ENCODE data around the gene PTPRS.

PTPRS gene

DNA sequence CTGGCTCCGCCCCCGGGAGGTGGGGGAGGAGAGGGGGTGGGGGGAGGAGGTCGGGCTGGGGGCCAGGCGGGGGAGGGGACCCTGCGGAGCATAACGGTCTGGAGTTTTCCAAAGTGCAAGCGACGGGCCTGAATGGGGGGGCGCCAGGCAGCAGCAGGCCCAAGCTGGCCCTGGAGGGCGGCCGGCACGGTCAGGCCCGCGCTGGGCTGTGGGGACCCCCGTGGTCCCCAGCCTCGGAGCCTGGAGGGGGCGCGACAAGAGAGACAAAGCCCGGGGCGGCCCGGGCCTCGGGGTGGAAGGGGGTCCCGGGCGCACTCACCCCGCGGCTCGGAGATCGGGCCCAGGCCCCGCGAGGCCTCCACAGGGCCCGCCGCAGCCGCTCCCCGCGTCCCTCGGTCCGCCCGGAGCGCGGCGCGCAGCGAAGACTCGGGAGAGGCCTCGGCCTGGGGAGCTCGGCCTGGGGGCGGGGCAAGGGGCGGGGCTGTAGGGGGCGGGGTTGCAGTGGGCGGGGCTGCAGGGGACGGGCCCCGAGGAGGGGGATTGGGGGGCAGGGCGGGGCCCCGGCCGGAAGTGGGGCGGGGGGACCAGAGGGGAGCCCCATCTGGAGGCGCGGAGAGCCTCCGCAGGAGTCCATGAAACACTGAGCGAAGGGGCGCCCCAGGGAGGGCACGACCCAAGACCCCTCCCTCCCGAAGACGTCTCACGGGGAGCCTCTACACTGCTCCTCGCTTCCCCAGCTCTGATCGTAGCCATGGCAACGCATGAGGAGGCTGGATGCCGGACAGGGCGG is 47.6 kb downstream of the PTPRS start:
- H3K4me3 ChIP-seq (ENCODE audit: low read length in 2 of 2) = peak overlapping the region; percentile 77 to 89
- peak overlapping the region; percentile 83 for H3K9ac ChIP-seq (ENCODE audit: low read depth, low read length, poor library complexity)
- WGBS, 2 donors (ENCODE audit: extremely low coverage in 2 of 2, insufficient read length in 2 of 2, insufficient replicate concordance in 1 of 2) = no CpG with 5 or more reads among the region's 70 CpGs
- peak overlapping the region; percentile 43 for H2AK5ac ChIP-seq (ENCODE audit: low read depth, low read length)
- H3K27me3 ChIP-seq (ENCODE audit: control insufficient read depth in 3 of 3, insufficient read depth in 3 of 3, low read depth in 1 of 3, low read length in 3 of 3) = no peaks in the 10 kb centered on the region
- peak overlapping the region; percentile 95 for H3K4me2 ChIP-seq (ENCODE audit: insufficient read depth, low read length, poor library complexity, severe bottlenecking)
- H3K36me3 ChIP-seq (replicated peaks in 1 of 2; ENCODE audit: control insufficient read depth in 2 of 2, insufficient read depth in 2 of 2, low read length in 2 of 2) = peaks cover 7 to 18% of the 10 kb centered on the region in 2 donors
- H3K18ac ChIP-seq (ENCODE audit: low read length) = peak overlapping the region; percentile 98
- H3K79me1 ChIP-seq (ENCODE audit: low read depth, low read length) = peaks cover 56% of the 10 kb centered on the region
- H3K14ac ChIP-seq (ENCODE audit: low read length) = peak overlapping the region; percentile 76
- H4K91ac ChIP-seq (ENCODE audit: low read depth, low read length, poor library complexity) = no peak overlapping the region
- H2BK120ac ChIP-seq (ENCODE audit: low read depth, low read length) = no peak overlapping the region
- H2AFZ ChIP-seq (ENCODE audit: low read length) = peak overlapping the region; percentile 84
- peak overlapping the region; percentile 79 for H2BK15ac ChIP-seq (ENCODE audit: low read length)
- peak overlapping the region; percentile 34 for H3K23ac ChIP-seq (ENCODE audit: low read depth, low read length, poor library complexity)
- H2BK12ac ChIP-seq (ENCODE audit: low read length) = no peak overlapping the region
- H3K27ac ChIP-seq (replicated peaks; ENCODE audit: low read length) = peak overlapping the region; percentile 92
- H3K4me1 ChIP-seq (ENCODE audit: control insufficient read depth in 2 of 2, insufficient read depth in 1 of 2, low read depth in 1 of 2, low read length in 2 of 2) = peaks cover 23 to 38% of the 10 kb centered on the region in 2 donors
- peak overlapping the region; percentile 93 for H2BK5ac ChIP-seq (ENCODE audit: low read length)
- H3K4ac ChIP-seq (ENCODE audit: low read length) = no peak overlapping the region
- peak; percentile 80 for DNase-seq (ENCODE audit: low spot score)
- H3K9me3 ChIP-seq (replicated peaks in 1 of 2; ENCODE audit: control insufficient read depth in 2 of 2, insufficient read depth in 1 of 2, low read depth in 1 of 2, low read length in 2 of 2) = no peaks in the 10 kb centered on the region
- no peak overlapping the region for H4K8ac ChIP-seq (ENCODE audit: low read depth, low read length)

DNA sequence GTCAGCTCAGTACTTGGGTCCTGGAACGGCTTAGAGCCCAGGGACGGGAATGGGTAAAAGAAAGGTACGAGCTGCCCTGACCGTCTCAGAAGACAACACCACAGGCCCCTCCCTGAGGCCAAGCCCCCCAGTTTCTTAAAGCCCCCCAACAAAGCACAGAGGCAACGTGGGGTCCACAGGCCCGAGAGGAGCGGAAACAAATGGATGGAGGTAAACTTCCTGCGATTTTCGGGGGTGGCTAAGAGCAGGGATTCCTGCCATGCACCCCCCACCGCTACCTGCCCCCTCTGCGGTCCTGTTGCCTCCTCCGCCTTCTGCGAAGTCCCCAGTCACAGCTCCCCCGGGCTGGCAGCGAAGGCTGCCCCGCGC is 48.2 kb downstream of the PTPRS start:
- Histone ChIP-seq H3K4me3 (ENCODE audit: low read length in 2 of 2) (peak overlapping the region; percentile 77 to 79), H3K23ac (ENCODE audit: low read depth, low read length, poor library complexity) (no peak overlapping the region), H3K4me2 (ENCODE audit: insufficient read depth, low read length, poor library complexity, severe bottlenecking) (peak overlapping the region; percentile 89), H3K79me1 (ENCODE audit: low read depth, low read length) (peaks cover 62% of the 10 kb centered on the region), H3K36me3 (replicated peaks in 1 of 2; ENCODE audit: control insufficient read depth in 2 of 2, insufficient read depth in 2 of 2, low read length in 2 of 2) (peaks cover 8 to 20% of the 10 kb centered on the region in 2 donors), H2BK15ac (ENCODE audit: low read length) (no peak overlapping the region), H3K27me3 (ENCODE audit: control insufficient read depth in 3 of 3, insufficient read depth in 3 of 3, low read depth in 1 of 3, low read length in 3 of 3) (no peaks in the 10 kb centered on the region), H2BK120ac (ENCODE audit: low read depth, low read length) (no peak overlapping the region), H3K4ac (ENCODE audit: low read length) (no peak overlapping the region), H3K18ac (ENCODE audit: low read length) (peak overlapping the region; percentile 93), H3K4me1 (ENCODE audit: control insufficient read depth in 2 of 2, insufficient read depth in 1 of 2, low read depth in 1 of 2, low read length in 2 of 2) (peaks cover 23 to 38% of the 10 kb centered on the region in 2 donors), H2BK12ac (ENCODE audit: low read length) (no peak overlapping the region), H2BK5ac (ENCODE audit: low read length) (peak overlapping the region; percentile 87), H4K8ac (ENCODE audit: low read depth, low read length) (no peak overlapping the region), H2AK5ac (ENCODE audit: low read depth, low read length) (peak overlapping the region; percentile 42), H2AFZ (ENCODE audit: low read length) (no peak overlapping the region), H3K27ac (replicated peaks; ENCODE audit: low read length) (no peak overlapping the region), H3K14ac (ENCODE audit: low read length) (no peak overlapping the region), H4K91ac (ENCODE audit: low read depth, low read length, poor library complexity) (no peak overlapping the region), H3K9me3 (replicated peaks in 1 of 2; ENCODE audit: control insufficient read depth in 2 of 2, insufficient read depth in 1 of 2, low read depth in 1 of 2, low read length in 2 of 2) (no peaks in the 10 kb centered on the region), H3K9ac (ENCODE audit: low read depth, low read length, poor library complexity) (peak overlapping the region; percentile 87)
- WGBS, 2 donors (ENCODE audit: extremely low coverage in 2 of 2, insufficient read length in 2 of 2, insufficient replicate concordance in 1 of 2) = no CpG with 5 or more reads among the region's 17 CpGs
- no peak for DNase-seq (ENCODE audit: low spot score)

- peak overlapping the region; percentile 33 for H2BK5ac ChIP-seq (ENCODE audit: low read length)
- H2AFZ ChIP-seq (ENCODE audit: low read length) = no peak overlapping the region
- H2AK5ac ChIP-seq (ENCODE audit: low read depth, low read length) = peak overlapping the region; percentile 30
- no peak overlapping the region for H4K91ac ChIP-seq (ENCODE audit: low read depth, low read length, poor library complexity)
- H3K4me3 ChIP-seq (ENCODE audit: low read length in 2 of 2) = peak overlapping the region; percentile 77 to 79
- H4K8ac ChIP-seq (ENCODE audit: low read depth, low read length) = no peak overlapping the region
- H3K9ac ChIP-seq (ENCODE audit: low read depth, low read length, poor library complexity) = peak overlapping the region; percentile 87
- no peak overlapping the region for H2BK12ac ChIP-seq (ENCODE audit: low read length)
- no peak overlapping the region for H3K27ac ChIP-seq (replicated peaks; ENCODE audit: low read length)
- WGBS, 2 donors (ENCODE audit: extremely low coverage in 2 of 2, insufficient read length in 2 of 2, insufficient replicate concordance in 1 of 2) = no CpG with 5 or more reads among the region's 8 CpGs
- H3K79me1 ChIP-seq (ENCODE audit: low read depth, low read length) = peaks cover 64% of the 10 kb centered on the region
- H3K4me1 ChIP-seq (ENCODE audit: control insufficient read depth in 2 of 2, insufficient read depth in 1 of 2, low read depth in 1 of 2, low read length in 2 of 2) = peaks cover 23 to 38% of the 10 kb centered on the region in 2 donors
- H3K23ac ChIP-seq (ENCODE audit: low read depth, low read length, poor library complexity) = peak overlapping the region; percentile 2
- no peak for DNase-seq (ENCODE audit: low spot score)
- peak overlapping the region; percentile 13 for H3K18ac ChIP-seq (ENCODE audit: low read length)
- H3K36me3 ChIP-seq (replicated peaks in 1 of 2; ENCODE audit: control insufficient read depth in 2 of 2, insufficient read depth in 2 of 2, low read length in 2 of 2) = peaks cover 8 to 26% of the 10 kb centered on the region in 2 donors
- H3K4ac ChIP-seq (ENCODE audit: low read length) = no peak overlapping the region
- H3K27me3 ChIP-seq (ENCODE audit: control insufficient read depth in 3 of 3, insufficient read depth in 3 of 3, low read depth in 1 of 3, low read length in 3 of 3) = no peaks in the 10 kb centered on the region
- H3K9me3 ChIP-seq (replicated peaks in 1 of 2; ENCODE audit: control insufficient read depth in 2 of 2, insufficient read depth in 1 of 2, low read depth in 1 of 2, low read length in 2 of 2) = no peaks in the 10 kb centered on the region
- no peak overlapping the region for H2BK120ac ChIP-seq (ENCODE audit: low read depth, low read length)
- H3K4me2 ChIP-seq (ENCODE audit: insufficient read depth, low read length, poor library complexity, severe bottlenecking) = peak overlapping the region; percentile 89
- peak overlapping the region; percentile 49 for H3K14ac ChIP-seq (ENCODE audit: low read length)
- no peak overlapping the region for H2BK15ac ChIP-seq (ENCODE audit: low read length)
These were observed 48.9 kb downstream of the PTPRS start for GRCh38 chr19:5291588-5292193.
